ENCODE data around the gene TSPAN9. TPM values are rescaled to one million over a fixed set of nuclear protein-coding genes. Genes with fewer than 3 reads are reported as not detected.

The TSPAN9 gene
- total and polyA plus RNA-seq, 4 donors: 23.0 to 72.3 (median 33.9) TPM

GRCh38 chr12:3069714-3070113 lies 7.5 kb upstream of the TSPAN9 start:
- ATAC-seq (ENCODE audit: insufficient read depth, low FRiP score): no peak
- Histone ChIP-seq H3K9ac (ENCODE audit: insufficient read depth in 1 of 2, low read length in 2 of 2) (no peak overlapping the region), H3K27me3 (ENCODE audit: control insufficient read depth in 3 of 3, insufficient read depth in 3 of 3, low read length in 2 of 3) (no peaks in the 10 kb centered on the region), H3K36me3 (ENCODE audit: control insufficient read depth in 4 of 4, insufficient read depth in 4 of 4, low read length in 4 of 4) (no peaks in the 10 kb centered on the region), H3K4me1 (ENCODE audit: control insufficient read depth in 5 of 5, insufficient read depth in 5 of 5, low read length in 5 of 5) (peaks cover 0 to 20% (median 5%) of the 10 kb centered on the region in 5 donors), H3K9me3 (ENCODE audit: control insufficient read depth in 4 of 4, insufficient read depth in 3 of 4, low read length in 3 of 4) (no peaks in the 10 kb centered on the region), H3K4me3 (no peak overlapping the region), H3K27ac (ENCODE audit: low read depth in 1 of 2, low read length in 1 of 2) (no peak overlapping the region)
- 88 to 96% methylated on average over 4 of the region's 4 CpGs for WGBS, 2 donors
- TF ChIP-seq, protein P1, sequence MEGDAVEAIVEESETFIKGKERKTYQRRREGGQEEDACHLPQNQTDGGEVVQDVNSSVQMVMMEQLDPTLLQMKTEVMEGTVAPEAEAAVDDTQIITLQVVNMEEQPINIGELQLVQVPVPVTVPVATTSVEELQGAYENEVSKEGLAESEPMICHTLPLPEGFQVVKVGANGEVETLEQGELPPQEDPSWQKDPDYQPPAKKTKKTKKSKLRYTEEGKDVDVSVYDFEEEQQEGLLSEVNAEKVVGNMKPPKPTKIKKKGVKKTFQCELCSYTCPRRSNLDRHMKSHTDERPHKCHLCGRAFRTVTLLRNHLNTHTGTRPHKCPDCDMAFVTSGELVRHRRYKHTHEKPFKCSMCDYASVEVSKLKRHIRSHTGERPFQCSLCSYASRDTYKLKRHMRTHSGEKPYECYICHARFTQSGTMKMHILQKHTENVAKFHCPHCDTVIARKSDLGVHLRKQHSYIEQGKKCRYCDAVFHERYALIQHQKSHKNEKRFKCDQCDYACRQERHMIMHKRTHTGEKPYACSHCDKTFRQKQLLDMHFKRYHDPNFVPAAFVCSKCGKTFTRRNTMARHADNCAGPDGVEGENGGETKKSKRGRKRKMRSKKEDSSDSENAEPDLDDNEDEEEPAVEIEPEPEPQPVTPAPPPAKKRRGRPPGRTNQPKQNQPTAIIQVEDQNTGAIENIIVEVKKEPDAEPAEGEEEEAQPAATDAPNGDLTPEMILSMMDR (IDR thresholded peaks at IDR 0.05; ENCODE audit: control extremely low read depth, extremely low read depth): no peak
- no peak for DNase-seq

DNA sequence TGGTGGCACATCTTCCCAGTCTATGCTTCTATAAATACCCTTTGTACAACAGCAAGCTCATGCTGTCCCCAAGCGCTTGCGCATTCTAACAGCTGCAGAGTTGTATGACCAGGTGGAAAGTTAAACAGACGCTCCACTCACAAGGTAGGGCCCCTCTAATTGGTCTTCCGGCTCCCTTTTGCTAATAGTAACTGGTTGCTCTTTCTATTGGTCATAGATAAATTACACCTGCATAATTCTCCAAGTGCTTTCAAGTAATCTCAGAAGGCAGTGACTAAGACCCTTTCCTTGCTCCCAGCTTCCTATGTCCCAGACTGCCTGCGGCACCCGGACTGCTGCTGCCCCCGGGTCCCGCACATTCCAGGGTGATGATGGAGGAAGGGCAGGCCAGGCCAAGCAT lies 6.1 kb upstream of the TSPAN9 start:
- no peak overlapping the region for H3K27ac ChIP-seq (ENCODE audit: low read depth in 1 of 2, low read length in 1 of 2)

GRCh38 chr12:3071710-3072109 lies 5.5 kb upstream of the TSPAN9 start:
- peaks cover 0 to 20% (median 12%) of the 10 kb centered on the region in 5 donors for H3K4me1 ChIP-seq (ENCODE audit: control insufficient read depth in 5 of 5, insufficient read depth in 5 of 5, low read length in 5 of 5)
- 95 to 96% methylated on average over 25 of the region's 25 CpGs for WGBS, 2 donors
- ATAC-seq (ENCODE audit: insufficient read depth, low FRiP score): no peak

More for the DNA sequence above, 6.1 kb upstream of the TSPAN9 start:
- DNase-seq (peak; percentile 60 to 75 (median 60)), ATAC-seq (ENCODE audit: insufficient read depth, low FRiP score) (no peak)
- TF ChIP-seq, protein P1 (IDR thresholded peaks at IDR 0.05; ENCODE audit: control extremely low read depth, extremely low read depth): no peak
- Histone ChIP-seq H3K27me3 (ENCODE audit: control insufficient read depth in 3 of 3, insufficient read depth in 3 of 3, low read length in 2 of 3) (no peaks in the 10 kb centered on the region), H3K4me1 (ENCODE audit: control insufficient read depth in 5 of 5, insufficient read depth in 5 of 5, low read length in 5 of 5) (peaks cover 0 to 20% (median 6%) of the 10 kb centered on the region in 5 donors), H3K9me3 (ENCODE audit: control insufficient read depth in 4 of 4, insufficient read depth in 3 of 4, low read length in 3 of 4) (no peaks in the 10 kb centered on the region), H3K9ac (ENCODE audit: insufficient read depth in 1 of 2, low read length in 2 of 2) (no peak overlapping the region), H3K4me3 (no peak overlapping the region), H3K36me3 (ENCODE audit: control insufficient read depth in 4 of 4, insufficient read depth in 4 of 4, low read length in 4 of 4) (no peaks in the 10 kb centered on the region)
- 88 to 91% methylated on average over 8 of the region's 8 CpGs for WGBS, 2 donors

More at GRCh38 chr12:3071710-3072109, 5.5 kb upstream of the TSPAN9 start:
- no peak overlapping the region for H3K27ac ChIP-seq (ENCODE audit: low read depth in 1 of 2, low read length in 1 of 2)
- no peak for DNase-seq
- H3K9ac ChIP-seq (ENCODE audit: insufficient read depth in 1 of 2, low read length in 2 of 2): no peak overlapping the region
- no peaks in the 10 kb centered on the region for H3K27me3 ChIP-seq (ENCODE audit: control insufficient read depth in 3 of 3, insufficient read depth in 3 of 3, low read length in 2 of 3)
- no peaks in the 10 kb centered on the region for H3K36me3 ChIP-seq (ENCODE audit: control insufficient read depth in 4 of 4, insufficient read depth in 4 of 4, low read length in 4 of 4)
- TF ChIP-seq, protein P1 (IDR thresholded peaks at IDR 0.05; ENCODE audit: control extremely low read depth, extremely low read depth): no peak
- H3K4me3 ChIP-seq: no peak overlapping the region
- no peaks in the 10 kb centered on the region for H3K9me3 ChIP-seq (ENCODE audit: control insufficient read depth in 4 of 4, insufficient read depth in 3 of 4, low read length in 3 of 4)
